AG10803 (cell line): ENCODE results near the gene GLCCI1.

Experiments
- DNase-seq: peaks from one replicate; pipeline ENCODE4 v3.0.0; 2010; ENCODE audit warnings: low read depth
- H3K4me3 ChIP-seq: 2 replicates; pipeline ENCODE4 v1.5.1; 2011; ENCODE audit warnings: mild to moderate bottlenecking, low read length, control low read depth
- TF ChIP-seq, protein P1 (sequence below): conservative IDR thresholded peaks from 2 replicates; pipeline ENCODE4 v1.5.1; 2011; ENCODE audit warnings: mild to moderate bottlenecking, low read length, control low read depth, inconsistent platforms

GLCCI1 gene

DNA sequence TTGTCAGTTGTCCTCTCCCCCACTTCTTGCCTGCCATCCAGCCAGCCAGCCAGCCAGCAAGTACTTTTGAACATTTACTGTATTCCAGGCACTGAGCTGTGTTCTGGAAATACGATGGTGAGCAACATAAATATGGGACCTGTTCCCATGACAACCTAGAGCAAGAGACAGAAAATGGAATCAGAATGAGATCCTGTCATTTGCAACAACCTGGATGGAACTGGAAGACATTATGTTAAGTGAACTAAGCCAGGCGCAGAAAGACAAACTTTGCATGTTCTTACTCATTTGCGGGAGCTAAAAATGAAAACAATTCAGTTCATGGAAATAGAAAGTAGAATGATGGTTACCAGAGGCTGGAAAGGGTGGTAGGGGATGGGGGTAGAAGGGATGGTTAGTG lies 152.6 kb downstream of the GLCCI1 start:
- TF ChIP-seq, protein P1, sequence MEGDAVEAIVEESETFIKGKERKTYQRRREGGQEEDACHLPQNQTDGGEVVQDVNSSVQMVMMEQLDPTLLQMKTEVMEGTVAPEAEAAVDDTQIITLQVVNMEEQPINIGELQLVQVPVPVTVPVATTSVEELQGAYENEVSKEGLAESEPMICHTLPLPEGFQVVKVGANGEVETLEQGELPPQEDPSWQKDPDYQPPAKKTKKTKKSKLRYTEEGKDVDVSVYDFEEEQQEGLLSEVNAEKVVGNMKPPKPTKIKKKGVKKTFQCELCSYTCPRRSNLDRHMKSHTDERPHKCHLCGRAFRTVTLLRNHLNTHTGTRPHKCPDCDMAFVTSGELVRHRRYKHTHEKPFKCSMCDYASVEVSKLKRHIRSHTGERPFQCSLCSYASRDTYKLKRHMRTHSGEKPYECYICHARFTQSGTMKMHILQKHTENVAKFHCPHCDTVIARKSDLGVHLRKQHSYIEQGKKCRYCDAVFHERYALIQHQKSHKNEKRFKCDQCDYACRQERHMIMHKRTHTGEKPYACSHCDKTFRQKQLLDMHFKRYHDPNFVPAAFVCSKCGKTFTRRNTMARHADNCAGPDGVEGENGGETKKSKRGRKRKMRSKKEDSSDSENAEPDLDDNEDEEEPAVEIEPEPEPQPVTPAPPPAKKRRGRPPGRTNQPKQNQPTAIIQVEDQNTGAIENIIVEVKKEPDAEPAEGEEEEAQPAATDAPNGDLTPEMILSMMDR, result no peak
- no peak overlapping the region for H3K4me3 ChIP-seq
- DNase-seq, result no peak

DNA sequence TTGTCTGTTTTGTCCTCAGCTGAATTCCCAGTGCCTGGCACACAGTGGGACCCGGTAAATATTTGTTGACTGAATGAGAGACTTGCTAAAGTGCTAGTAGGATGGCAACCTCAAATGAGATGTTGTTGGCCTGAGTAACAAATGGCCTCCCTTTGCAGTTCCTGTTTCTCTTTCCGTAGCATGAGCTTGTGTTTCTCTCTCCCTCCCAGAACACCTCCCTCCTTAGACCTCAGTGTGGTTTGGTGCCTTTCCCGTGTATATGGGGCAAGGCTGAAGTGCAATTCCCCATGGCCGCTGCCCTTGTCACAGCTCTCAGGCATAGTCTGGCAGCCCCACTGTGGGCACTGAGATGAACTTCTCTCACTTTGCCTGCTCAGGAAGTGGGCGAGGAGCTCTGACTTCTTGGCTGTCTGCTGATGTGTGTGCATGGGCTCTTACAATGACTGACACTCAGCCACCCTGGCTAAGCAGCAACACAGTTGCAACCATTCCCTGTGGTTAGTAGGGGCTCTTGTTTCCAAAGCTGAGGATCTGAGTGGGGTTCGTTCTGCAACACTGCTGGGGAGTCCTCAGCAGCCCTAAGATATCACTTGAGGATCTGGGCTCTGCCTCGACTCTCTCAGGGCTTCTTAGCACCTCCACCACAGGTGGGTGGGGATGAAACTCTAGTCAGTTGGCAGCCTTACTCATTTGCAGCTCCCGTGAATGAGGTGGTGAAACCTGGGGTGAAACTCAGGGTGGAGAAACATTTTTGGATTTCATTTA lies 157.3 kb downstream of the GLCCI1 start:
- H3K4me3 ChIP-seq, result no peak overlapping the region
- no peak for DNase-seq
- TF ChIP-seq, protein P1, result no peak

DNA sequence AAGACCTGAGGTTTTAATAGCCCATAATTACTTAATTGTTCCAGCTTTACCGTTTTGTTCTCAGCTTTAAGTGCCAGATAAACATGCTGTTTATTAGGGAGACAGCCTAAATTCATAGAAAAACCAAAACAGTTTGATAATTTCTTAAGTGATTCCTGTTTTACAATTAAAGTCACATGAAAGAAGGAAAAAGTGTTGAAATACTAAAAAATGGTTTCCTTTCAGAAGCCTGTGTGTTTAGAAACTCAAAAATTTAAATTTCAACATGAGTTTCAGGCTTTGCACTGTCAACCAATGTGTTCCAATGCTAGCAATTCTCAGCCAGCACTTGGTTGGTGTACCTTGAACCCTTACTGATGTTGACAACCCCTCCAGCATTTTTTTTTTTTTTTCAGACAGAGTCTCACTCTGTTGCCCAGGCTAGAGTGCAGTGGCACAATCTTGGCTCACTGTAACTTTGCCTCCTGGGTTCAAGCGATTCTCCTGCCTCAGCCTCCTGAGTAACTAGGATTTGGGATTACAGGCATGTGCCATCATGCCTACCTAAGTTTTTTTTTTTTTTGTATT lies 158.1 kb downstream of the GLCCI1 start:
- TF ChIP-seq, protein P1, result no peak
- H3K4me3 ChIP-seq, result no peak overlapping the region
- DNase-seq, result no peak

DNA sequence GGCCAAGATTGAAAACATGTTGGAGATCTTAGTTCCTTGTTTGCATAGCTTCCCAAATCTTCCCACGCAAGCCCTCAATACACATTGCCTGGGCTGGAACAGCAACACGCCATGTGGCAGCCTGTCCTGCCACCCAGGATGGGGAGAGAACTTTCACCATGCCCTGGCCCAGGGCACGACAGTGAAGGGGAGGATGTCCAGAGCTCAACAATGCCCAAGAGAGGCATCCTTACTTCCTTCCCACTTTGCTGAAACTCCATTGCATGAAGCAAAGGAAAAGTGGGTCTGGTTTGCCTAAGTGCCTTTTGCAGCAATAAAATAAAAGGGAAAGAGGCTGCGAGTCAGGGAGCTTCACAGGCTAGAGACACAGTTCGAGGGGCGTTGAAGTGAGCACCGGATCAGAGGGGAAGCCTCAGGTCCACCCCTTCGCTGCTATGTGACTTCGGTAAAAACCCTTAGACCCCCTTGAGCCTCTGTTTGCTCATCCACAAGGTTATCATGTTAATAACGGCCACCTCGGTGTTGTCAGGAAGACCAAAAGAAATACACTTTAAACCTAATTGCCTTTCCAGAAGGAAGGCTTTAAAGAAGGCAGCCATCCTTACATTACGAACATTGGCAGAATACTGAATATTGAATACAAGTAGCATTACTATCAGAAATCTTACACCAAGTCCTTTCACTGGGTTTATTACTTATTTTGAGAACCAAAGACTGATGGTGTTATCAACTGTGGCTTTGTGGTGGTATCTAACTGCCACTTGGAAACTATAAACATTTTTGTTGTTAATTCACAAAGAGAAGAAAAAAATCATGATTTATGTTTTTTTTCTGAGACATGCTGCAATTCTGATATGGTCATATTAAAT lies 160.1 kb downstream of the GLCCI1 start:
- TF ChIP-seq, protein P1, result no peak
- H3K4me3 ChIP-seq, result no peak overlapping the region
- DNase-seq, result no peak

DNA sequence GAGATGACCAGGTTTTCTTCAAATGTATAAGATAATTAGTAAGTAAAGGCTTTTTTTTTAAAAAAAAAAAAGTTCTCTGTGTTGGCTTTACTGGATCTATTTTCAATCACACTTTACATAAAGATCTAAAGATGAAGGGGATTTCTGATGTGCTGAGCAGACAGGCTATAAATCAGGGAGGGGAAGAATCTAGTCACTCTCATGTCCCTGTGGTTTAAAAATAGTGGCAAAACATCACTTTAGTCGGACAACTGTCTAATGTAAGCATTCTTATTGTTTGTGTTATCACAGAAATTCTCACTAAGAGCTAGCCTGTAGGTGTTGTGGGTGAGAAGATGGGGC lies 160.7 kb downstream of the GLCCI1 start:
- H3K4me3 ChIP-seq, result no peak overlapping the region
- DNase-seq, result no peak
- TF ChIP-seq, protein P1, result no peak

DNA sequence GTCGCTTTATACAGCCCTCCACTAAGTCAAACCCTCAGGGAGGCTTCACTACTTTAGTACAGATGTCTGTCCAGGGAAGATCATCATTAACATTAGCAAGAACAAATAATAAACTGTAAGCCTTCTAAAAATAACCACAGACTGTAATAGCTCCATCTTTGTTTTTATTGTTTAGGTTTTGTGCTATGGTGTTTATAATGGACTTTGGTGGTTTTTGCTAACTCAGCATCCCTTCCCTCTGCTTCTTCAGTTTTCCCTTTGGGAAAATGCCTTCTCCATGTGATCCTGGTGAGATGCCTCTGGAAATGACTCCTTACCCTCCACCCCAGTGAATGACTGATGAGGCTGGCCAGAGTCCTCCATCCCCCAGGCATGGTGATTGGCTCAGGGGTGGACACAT lies 162.1 kb downstream of the GLCCI1 start:
- H3K4me3 ChIP-seq, result no peak overlapping the region
- TF ChIP-seq, protein P1, result no peak

More for the DNA sequence above, 162.1 kb downstream of the GLCCI1 start:
- DNase-seq, result no peak
